K562 (cell line): ENCODE results near the gene AKT3.

Experiments
- CEBPB ChIP-seq: fragments of 450-650 bp; IDR thresholded peaks from 2 replicates; pipeline ENCODE4 v1.6.1; 2016; ENCODE audit warnings: missing genetic modification characterization, missing compliant biosample characterization
- CHCHD3 ChIP-seq: fragments of 250-450 bp; sonication (Bioruptor Pico); IDR thresholded peaks from 2 replicates; pipeline ENCODE4 v2.1.2; 2022; ENCODE audit warnings: mild to moderate bottlenecking
- CTCF ChIP-seq, 3 experiments: IDR thresholded peaks in 2 of 3; conservative IDR thresholded peaks in 1 of 3; 2 replicates each; pipeline ENCODE4 v1.5.1; 2011 to 2012; ENCODE audit warnings: low read length in 3 of 3, mild to moderate bottlenecking in 3 of 3, control low read depth in 2 of 3, improper control_type of control experiment in 1 of 3, inconsistent platforms in 1 of 3, low read depth in 1 of 3, mixed read lengths in 1 of 3, moderate library complexity in 1 of 3; ENCODE audit not compliant: insufficient read depth in 2 of 3
- HMG20A ChIP-seq: fragments of 450-650 bp; formaldehyde crosslinking; conservative IDR thresholded peaks from 2 replicates; pipeline ENCODE4 v1.4.0; 2020; ENCODE audit warnings: mild to moderate bottlenecking, mixed read lengths
- KDM1A ChIP-seq, 2 experiments: fragments of 450-650 bp; IDR thresholded peaks; 2 replicates each; pipeline ENCODE4 v1.6.1; 2016; ENCODE audit warnings: mild to moderate bottlenecking in 2 of 2
- KLF16 ChIP-seq: IDR thresholded peaks from 2 replicates; pipeline ENCODE4 v1.6.1; 2016; ENCODE audit warnings: antibody characterized with exemption
- MYC ChIP-seq, 2 experiments: fragments of 250-450 bp in 1 of 2; sonication (Bioruptor Pico) in 1 of 2; IDR thresholded peaks; 2 replicates each; pipeline versions ENCODE4 v1.5.1 to v1.6.1; 2012 to 2021; ENCODE audit warnings: low read depth in 2 of 2, borderline replicate concordance in 1 of 2, improper control_type of control experiment in 1 of 2, low read length in 1 of 2, mild to moderate bottlenecking in 1 of 2, moderate library complexity in 1 of 2
- NELFE ChIP-seq: IDR thresholded peaks from 2 replicates; pipeline ENCODE4 v1.6.1; 2011; ENCODE audit warnings: mild to moderate bottlenecking; ENCODE audit not compliant: insufficient read depth, insufficient read length
- POLR2A ChIP-seq: fragments of 450-650 bp; conservative IDR thresholded peaks from 2 replicates; pipeline ENCODE4 v1.6.1; 2016
- PRDM10 ChIP-seq: fragments of 450-650 bp; IDR thresholded peaks from 2 replicates; pipeline ENCODE4 v1.6.1; 2018; ENCODE audit not compliant: partially characterized antibody
- RAD21 ChIP-seq, 2 experiments: fragments of 250-450 bp in 1 of 2; fragments of 450-650 bp in 1 of 2; sonication (Bioruptor Pico) in 1 of 2; formaldehyde crosslinking in 1 of 2; IDR thresholded peaks in 1 of 2; conservative IDR thresholded peaks in 1 of 2; 2 replicates each; pipeline versions ENCODE4 v1.4.0 to v1.8.0; 2020 to 2022; ENCODE audit warnings: mild to moderate bottlenecking in 2 of 2, moderate library complexity in 1 of 2
- SIN3A ChIP-seq, 2 experiments: fragments of 150-350 bp in 1 of 2; IDR thresholded peaks; 2 replicates each; pipeline ENCODE4 v1.6.1; 2011 to 2016; ENCODE audit warnings: borderline replicate concordance in 2 of 2, low read depth in 2 of 2, low read length in 2 of 2, mild to moderate bottlenecking in 2 of 2, moderate library complexity in 2 of 2; ENCODE audit not compliant: control insufficient read depth in 1 of 2
- SP2 ChIP-seq: IDR thresholded peaks from 2 replicates; pipeline ENCODE4 v1.6.1; 2011; ENCODE audit warnings: mild to moderate bottlenecking, low read depth, low read length, moderate library complexity; ENCODE audit not compliant: poor library complexity, severe bottlenecking; ENCODE audit errors: extremely low read depth
- TCF7L2 ChIP-seq: fragments of 150-350 bp; IDR thresholded peaks from 2 replicates; pipeline ENCODE4 v1.6.1; 2016; ENCODE audit warnings: low read depth, mild to moderate bottlenecking, low read length, moderate library complexity

- TF ChIP-seq TCF7L2 = no peak
- no peak for TF ChIP-seq CEBPB (tag)
- TF ChIP-seq SP2 = no peak
- TF ChIP-seq PRDM10 = no peak
- TF ChIP-seq KDM1A (IDR thresholded peaks at IDR 0.05) = no peak
- no peak for TF ChIP-seq NELFE
- no peak for TF ChIP-seq POLR2A
- TF ChIP-seq KLF16 = no peak
- no peak for TF ChIP-seq HMG20A (CRISPR knock-in tag)
- no peak for TF ChIP-seq RAD21 (CRISPR knock-in tag; conservative IDR thresholded peaks at IDR 0.05 in 1 of 2, IDR thresholded peaks at IDR 0.05 in 1 of 2)
- no peak for TF ChIP-seq CTCF (IDR thresholded peaks at IDR 0.05 in 2 of 3, conservative IDR thresholded peaks at IDR 0.05 in 1 of 3; ENCODE audit: insufficient read depth in 2 of 3, low read depth in 1 of 3, low read length in 3 of 3)
- no peak for TF ChIP-seq MYC (IDR thresholded peaks at IDR 0.05; ENCODE audit: low read depth, low read length)
- no peak for TF ChIP-seq MYC (CRISPR knock-in tag; IDR thresholded peaks at IDR 0.05; ENCODE audit: borderline replicate concordance, low read depth)
- TF ChIP-seq CHCHD3 = no peak
- TF ChIP-seq SIN3A (IDR thresholded peaks at IDR 0.05; ENCODE audit: borderline replicate concordance in 2 of 2, control insufficient read depth in 1 of 2, low read depth in 2 of 2, low read length in 2 of 2) = no peak
Measured at GRCh38 chr1:243561588-243562319, 288.3 kb downstream of the AKT3 start.
